K562 (cell line): ENCODE data around the gene ANKRD13B. TPM values are rescaled to one million over a fixed set of nuclear protein-coding genes. Genes with fewer than 3 reads are reported as not detected.

Experiments
- CC2D1A ChIP-seq: fragments of 450-650 bp; IDR thresholded peaks from 2 replicates; pipeline ENCODE4 v1.6.1; 2017; ENCODE audit warnings: mild to moderate bottlenecking
- KAT8 ChIP-seq: fragments of 450-650 bp; IDR thresholded peaks from 2 replicates; pipeline ENCODE4 v1.6.1; 2016; ENCODE audit warnings: low read depth, mild to moderate bottlenecking
- MGA ChIP-seq: fragments of 450-650 bp; IDR thresholded peaks from 2 replicates; pipeline ENCODE4 v1.6.1; 2016; ENCODE audit warnings: mild to moderate bottlenecking, moderate library complexity
- PREB ChIP-seq: sonication (generic); formaldehyde crosslinking; IDR thresholded peaks from 2 replicates; pipeline ENCODE4 v1.8.1; 2023; ENCODE audit warnings: mild to moderate bottlenecking, missing genetic modification reagents
- PTBP1 ChIP-seq: fragments of 200-400 bp; formaldehyde crosslinking; IDR thresholded peaks from 2 replicates; pipeline ENCODE4 v1.6.1; 2017; ENCODE audit warnings: low read depth, low read length
- RB1 ChIP-seq: fragments of 450-650 bp; IDR thresholded peaks from 2 replicates; pipeline ENCODE4 v1.6.1; 2017; ENCODE audit warnings: low read depth, mild to moderate bottlenecking
- RBBP5 ChIP-seq: fragments of 200-600 bp; sonication (generic); IDR thresholded peaks from 2 replicates; pipeline ENCODE4 v1.6.1; 2012; ENCODE audit warnings: borderline replicate concordance, mild to moderate bottlenecking, low read length, control low read depth, inconsistent platforms; ENCODE audit not compliant: insufficient read depth, poor library complexity, severe bottlenecking
- RBM34 ChIP-seq: fragments of 200-400 bp; formaldehyde crosslinking; IDR thresholded peaks from 2 replicates; pipeline ENCODE4 v1.6.1; 2018; ENCODE audit warnings: low read length, borderline replicate concordance; ENCODE audit not compliant: insufficient read depth
- SMAD2 ChIP-seq: fragments of 150-350 bp; IDR thresholded peaks from 2 replicates; pipeline ENCODE4 v1.6.1; 2014; ENCODE audit warnings: low read depth, mild to moderate bottlenecking, low read length
- YBX1 ChIP-seq: fragments of 450-650 bp; IDR thresholded peaks from 2 replicates; pipeline ENCODE4 v1.7.1; 2016; ENCODE audit warnings: mild to moderate bottlenecking
- ZNF23 ChIP-seq: fragments of 250-450 bp; sonication (Bioruptor Pico); IDR thresholded peaks from 2 replicates; pipeline ENCODE4 v1.4.0; 2020; ENCODE audit warnings: mild to moderate bottlenecking
- ZNF589 ChIP-seq: fragments of 200-800 bp; sonication (Bioruptor generic); IDR thresholded peaks from 2 replicates; pipeline ENCODE4 v1.6.1; 2016; ENCODE audit warnings: low read depth, missing genetic modification characterization, missing compliant biosample characterization
- ZNF644 ChIP-seq: fragments of 200-800 bp; sonication (Bioruptor generic); IDR thresholded peaks from 2 replicates; pipeline ENCODE4 v1.6.1; 2016; ENCODE audit warnings: low read depth, missing genetic modification characterization, missing compliant biosample characterization
- polyA plus RNA-seq, 8 experiments: library from polyadenylated mRNA; depleted of rRNA in 4 of 8; stranded (reverse) in 5 of 8; unstranded in 3 of 8; fragments of >200 nt; fragmentation: Nextera tagmentation in 2 of 8; fragmentation: Illumina TruSeq in 1 of 8; extraction: Ambion mirVana in 2 of 8; extraction: Trizol in 1 of 8; gene quantifications; 2 replicates each; pipeline versions ENCODE4 v1.2.1 to v1.2.3, GENCODE V29; 2011 to 2014; ENCODE audit warnings: inconsistent platforms in 1 of 8, missing spikeins in 1 of 8
- total RNA-seq, 7 experiments: library from RNA; depleted of rRNA in 6 of 7; stranded (reverse); fragments of >200 nt in 6 of 7; fragmentation: Illumina TruSeq in 2 of 7; extraction: Trizol in 2 of 7; gene quantifications; 2 replicates each; pipeline versions ENCODE4 v1.2.1 to v1.2.3, GENCODE V29; 2011 to 2021; ENCODE audit warnings: low replicate concordance in 1 of 7

The ANKRD13B gene
- total and polyA plus RNA-seq, 9 of the 15 experiments (the other 6 are each of a cell fraction or from before 2014, with no cell fraction given), result 0.15 to 28.1 (median 4.6) TPM

- TF ChIP-seq MGA (peak; percentile 55), RB1 (peak; percentile 68; the same call in 1 of the 2 replicates), ZNF644 (tag) (no peak), RBBP5 (peak; percentile 20), PTBP1 (no peak), YBX1 (no peak), RBM34 (no peak), ZNF589 (CRISPR knock-in tag) (no peak), ZNF23 (CRISPR knock-in tag) (no peak), KAT8 (no peak), PREB (CRISPR knock-in tag) (no peak), CC2D1A (no peak), SMAD2 (no peak)
Measured at GRCh38 chr17:29622337-29623282, 29.7 kb downstream of the ANKRD13B start, which contains the start of gene CORO6 (continued).
